Activated naive CD4-positive, alpha-beta T cell treated with Interleukin-2 at 50 U/mL for 16 hours (primary cell): Measurements from ENCODE around the gene FANCC.
"Not testable (repeated sequence)": the region's sequence is repeated elsewhere in the genome, so short reads cannot be mapped to it uniquely, and the experiment has no call there.

Experiments
- DNase-seq: peaks from one replicate; pipeline ENCODE4 v3.0.0-alpha.2; 2020

The FANCC gene

DNA sequence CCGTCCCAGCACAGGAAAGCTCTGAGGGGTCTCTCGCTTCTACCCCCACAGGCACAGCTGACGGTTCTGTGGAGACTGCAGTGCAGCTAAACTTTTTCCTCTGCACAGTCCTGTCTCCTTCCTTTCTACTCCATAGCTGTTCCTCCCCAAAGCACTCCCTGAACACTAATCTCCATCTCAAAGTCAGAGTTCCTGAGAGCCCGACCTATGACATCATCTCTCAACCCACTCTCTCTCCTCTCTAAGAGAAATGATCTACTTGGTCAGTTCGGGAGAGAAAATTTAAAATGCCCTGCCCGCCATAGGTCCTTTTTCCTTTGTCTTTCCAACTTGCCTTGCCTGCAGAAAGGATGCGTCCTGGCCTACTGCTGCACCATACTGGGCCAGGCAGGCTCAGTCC lies 90.6 kb downstream of the FANCC start:
- no peak for DNase-seq

DNA sequence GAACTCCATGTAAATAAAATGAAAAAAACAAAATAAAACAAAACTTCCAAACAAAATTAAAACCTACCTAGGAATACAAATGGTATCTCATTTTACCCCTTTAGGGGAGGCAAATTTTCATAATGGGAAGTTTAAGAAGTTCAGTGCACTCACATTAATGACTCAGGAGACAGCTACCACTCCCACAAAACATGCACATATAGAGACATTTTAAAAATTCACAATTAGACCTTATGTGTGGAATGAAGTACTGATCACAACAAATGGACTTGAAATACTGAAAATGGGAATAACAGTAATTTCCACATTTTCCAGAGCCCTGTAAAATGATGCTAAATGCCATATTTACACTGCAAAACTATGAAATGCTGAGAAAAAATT lies 91.8 kb downstream of the FANCC start:
- DNase-seq: no peak

DNA sequence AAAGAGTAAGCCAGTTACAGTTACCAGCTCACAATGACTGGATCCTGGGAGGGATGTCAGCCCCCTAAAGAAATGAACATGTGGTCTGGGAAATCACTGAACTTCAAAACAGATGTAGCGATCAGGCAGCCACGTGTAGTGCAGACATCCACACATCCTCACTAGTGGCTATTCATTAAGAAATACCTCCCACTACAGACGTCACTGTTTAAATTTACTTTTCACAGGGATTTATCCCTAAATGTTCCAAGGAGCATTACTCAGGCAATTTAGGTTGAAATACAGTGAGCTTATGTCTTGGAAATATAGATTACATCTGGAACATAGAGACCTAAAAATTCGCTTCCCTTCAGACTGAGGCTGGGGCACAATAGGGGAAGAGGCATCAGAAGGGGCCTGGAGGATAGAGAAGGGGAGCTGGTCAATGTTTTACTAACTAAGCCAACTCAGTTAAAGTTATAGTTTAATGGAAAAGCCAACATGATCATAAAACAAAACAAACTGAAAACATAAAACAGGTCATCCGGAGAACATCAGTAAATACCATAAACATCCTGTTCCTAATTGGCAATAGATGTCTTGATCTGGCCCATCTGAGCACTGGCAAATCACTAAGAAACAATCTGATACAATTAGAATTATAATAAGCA lies 92.3 kb downstream of the FANCC start:
- DNase-seq: no peak

DNA sequence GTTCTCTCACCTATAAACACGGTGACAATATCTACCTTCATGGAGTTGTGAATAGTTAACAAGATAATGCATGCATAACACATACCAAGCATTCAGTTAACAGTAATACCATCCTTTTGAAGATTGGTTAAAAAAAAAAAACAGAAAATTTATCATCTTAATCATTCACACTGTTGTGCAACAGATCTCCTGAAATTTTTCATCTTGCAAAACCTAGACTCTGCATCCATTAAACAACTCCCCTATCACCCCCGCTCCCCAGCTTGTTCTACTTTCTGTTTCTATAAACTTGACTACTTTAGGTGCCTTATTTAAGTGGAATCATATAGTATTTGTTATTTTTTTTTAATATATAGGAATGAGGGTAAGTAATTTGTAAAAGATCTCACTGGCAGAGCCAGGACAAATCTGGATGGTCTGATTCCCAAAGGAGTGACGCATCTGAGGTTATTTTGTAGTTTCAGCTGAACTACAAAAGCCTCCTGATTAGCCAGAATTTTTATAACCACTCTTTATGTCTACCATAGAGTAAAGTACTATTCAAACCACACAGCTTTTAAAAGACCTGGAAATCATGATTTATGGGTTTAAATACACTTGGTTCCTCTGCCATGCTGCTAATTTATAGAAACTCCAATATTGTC lies 93.0 kb downstream of the FANCC start:
- no peak for DNase-seq

DNA sequence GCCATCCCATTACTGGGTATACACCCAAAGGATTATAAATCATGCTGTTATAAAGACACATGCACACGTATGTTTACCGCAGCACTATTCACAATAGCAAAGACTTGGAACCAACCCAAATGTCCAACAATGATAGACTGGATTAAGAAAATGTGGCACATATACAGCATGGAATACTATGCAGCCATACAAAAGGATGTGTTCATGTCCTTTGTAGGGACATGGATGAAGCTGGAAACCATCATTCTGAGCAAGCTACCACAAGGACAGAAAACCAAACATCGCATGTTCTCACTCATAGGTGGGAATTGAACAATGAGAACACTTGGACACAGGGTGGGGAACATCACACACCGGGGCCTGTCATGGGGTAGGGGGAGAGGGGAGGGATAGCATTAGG lies 97.2 kb downstream of the FANCC start:
- DNase-seq: not testable (repeated sequence)

DNA sequence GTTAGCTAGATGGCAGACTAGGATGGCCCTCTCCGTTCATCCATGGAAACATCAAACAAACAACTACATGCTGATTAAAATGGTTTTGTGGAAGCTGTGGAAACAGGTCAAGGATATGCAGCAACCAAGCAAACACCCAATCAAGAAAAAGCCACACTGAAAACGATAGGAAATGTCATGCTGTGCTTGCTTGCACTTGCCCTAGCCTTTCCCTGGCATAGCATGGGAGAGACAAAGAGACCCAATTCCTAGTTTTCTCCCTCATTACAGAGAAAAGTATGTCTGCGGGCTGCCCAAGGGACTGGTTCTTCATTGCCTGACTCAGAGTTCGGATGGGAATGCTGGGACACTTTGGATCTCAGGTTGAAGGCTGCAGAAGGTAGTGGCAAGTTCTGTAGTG lies 98.7 kb downstream of the FANCC start:
- DNase-seq: no peak

DNA sequence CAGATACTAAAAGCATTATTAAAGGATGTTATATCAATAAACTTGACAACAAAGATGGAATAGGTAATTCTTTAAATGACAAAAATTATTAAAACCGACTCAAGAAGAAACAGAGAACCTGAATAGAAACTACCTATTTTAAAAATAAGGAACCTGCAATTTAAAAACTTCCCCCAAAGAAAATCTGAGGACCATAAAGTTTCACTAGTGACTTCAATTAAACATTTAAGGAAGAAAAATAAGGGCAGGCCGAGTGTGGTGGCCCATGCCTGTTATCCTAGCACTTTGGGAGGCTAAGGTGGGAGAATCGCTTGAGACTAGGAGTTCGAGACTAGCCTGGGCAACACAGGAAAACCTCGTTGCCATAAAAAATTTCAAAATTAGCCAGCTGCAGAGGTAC lies 99.6 kb downstream of the FANCC start:
- DNase-seq: no peak

DNA sequence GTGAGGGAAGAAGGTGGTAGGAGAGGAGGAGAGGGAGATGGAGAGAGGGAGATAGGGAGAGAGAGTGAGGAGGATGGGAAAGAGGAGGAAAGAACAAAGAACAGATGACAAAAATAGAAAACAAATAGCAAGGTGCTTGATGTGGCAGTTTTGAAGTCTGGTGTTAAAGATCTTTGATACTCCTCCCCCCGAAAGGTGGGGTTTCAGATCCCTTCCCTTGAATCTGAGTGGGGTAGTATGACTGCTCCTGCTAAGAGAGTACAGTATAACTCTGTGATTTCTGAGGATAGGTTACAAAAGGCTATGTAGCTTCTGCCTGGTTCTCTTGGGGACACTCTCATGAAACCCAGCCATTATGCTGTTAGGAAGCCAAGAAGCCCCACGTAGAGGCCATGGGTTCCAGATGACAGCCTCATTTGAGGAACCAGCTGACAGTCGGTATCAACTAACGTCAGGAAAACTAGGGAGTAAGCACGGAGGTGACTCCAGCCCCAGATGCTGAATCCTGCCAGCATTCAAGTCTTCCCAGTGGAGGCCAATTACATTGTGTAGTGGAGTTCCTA lies 102.1 kb downstream of the FANCC start:
- no peak for DNase-seq

DNA sequence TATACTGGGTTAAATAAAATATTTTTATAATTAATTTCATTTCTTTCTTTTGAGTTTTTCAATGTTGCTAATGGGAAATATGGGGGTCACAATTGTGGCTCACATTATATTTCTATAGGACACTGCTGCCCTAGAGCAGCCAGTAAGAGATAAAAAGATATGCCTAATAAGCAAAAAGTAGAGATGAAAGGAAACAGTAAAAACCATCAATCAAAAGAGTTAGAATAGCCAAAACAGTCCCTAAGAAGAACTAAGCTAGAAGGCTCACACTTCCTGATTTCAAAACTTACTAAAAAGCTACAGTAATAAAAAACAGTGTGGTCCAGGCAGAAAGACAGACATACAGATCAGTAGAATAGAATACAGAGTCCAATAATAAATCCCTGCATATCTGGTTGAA lies 104.4 kb downstream of the FANCC start:
- DNase-seq: no peak

DNA sequence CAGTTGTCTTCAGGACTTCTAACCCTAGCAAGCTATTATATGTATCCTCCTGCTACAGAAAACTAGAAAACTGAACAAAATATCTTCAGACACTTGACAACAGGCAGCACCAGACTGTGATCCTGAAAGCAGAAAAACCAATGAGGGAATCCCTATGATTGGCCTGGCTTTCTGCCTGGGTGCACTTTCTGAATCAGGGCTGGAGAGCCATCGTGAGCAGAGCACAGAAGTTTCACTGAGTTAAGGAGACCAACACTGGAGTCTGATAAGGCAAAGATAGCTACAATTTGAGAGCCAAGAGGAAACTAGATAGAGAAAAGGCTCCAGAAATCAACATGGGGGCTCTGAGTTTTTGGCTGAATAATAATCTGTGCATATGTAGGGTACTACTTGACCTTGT lies 106.5 kb downstream of the FANCC start:
- no peak for DNase-seq

DNA sequence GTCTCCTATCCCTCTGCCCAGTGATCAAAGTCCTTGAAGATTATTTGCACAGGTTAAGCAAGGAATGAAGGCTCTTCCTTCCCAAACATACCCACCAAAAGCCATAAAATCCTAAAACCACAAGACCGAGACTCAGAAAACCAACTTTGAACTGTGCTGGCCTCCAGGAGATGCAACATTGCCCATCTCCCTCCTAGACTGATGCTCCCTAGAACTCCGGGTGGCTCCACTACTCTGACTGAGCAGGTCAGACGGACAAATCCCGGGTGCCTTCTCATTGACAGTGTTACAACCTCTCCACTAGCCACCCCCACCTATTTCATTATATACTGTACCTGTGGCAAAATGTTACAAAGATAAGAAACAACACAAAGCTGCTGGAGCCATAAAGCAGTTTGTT lies 110.1 kb downstream of the FANCC start:
- DNase-seq: no peak

DNA sequence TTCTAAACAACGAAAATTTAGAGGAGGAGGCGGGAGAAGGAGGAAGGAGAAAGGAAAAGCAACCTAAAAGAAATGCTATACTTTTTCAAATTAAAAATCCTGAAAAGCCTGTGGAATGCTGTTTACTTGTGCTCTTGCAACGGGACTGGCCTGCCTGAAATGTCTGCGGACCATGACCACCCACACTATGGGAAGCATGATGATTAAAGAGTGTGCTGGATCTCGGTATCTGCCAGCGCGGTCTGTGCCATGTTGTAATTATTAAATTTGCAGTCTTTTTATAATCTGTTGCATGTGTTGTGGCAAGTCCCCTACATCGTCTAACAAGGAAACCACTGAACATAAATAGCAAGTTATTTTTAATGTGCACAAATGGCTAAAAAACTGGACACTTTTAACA lies 111.4 kb downstream of the FANCC start:
- no peak for DNase-seq

DNA sequence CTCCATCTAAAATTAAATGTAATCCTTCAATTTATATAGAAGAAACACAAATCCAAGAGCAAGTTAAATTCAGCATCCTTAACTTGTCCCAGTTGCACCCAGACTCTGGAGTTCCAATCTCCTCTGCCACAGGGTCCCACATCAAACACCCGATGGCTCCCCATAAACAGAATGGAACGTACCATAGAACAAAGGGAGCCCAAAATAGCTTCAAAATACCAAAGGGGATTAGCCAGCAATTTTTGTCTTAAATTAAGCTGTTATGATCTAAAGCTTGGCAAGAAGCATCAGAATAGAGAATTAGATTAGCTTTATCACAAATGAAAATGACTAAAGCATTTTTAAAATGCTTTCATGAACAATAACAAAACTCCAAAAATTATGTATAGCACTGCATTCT lies 112.8 kb downstream of the FANCC start:
- DNase-seq: no peak

DNA sequence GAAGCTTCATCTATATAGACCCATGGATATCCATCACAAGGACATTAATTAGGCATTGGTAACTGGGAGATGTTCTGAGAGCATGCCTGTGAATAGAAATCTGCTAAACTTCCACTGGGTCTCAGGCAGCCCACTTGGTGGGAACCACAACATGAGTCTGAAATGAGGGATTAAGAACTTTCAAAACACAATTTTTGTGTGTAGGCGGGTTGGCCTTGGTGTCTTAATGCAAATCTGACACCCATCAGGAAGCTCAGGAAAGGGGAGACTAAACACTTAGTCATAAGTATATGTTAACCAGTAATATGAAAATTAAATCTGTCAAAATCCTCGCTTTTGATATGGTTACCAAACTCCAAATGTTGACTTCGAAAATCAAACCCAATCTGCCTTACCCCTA lies 113.2 kb downstream of the FANCC start:
- DNase-seq: no peak

DNA sequence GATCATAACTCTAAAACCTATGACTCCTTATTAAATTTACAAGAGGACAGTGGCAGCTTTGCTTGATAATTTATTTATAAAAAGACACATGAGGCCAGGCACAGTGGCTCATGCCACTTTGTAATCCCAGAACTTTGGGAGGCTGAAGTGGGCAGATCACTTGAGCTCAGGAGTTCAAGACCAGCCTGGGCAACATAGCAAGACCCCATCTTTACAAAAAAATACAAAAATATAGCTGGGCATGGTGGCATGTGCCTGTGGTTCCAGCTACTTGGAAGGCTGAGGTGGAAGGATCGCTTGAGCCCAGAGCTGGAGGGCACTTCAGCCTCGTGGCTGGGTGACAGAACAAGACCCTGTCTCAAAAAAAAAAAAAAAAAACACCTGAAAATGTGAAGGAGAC lies 114.5 kb downstream of the FANCC start:
- not testable (repeated sequence) for DNase-seq

DNA sequence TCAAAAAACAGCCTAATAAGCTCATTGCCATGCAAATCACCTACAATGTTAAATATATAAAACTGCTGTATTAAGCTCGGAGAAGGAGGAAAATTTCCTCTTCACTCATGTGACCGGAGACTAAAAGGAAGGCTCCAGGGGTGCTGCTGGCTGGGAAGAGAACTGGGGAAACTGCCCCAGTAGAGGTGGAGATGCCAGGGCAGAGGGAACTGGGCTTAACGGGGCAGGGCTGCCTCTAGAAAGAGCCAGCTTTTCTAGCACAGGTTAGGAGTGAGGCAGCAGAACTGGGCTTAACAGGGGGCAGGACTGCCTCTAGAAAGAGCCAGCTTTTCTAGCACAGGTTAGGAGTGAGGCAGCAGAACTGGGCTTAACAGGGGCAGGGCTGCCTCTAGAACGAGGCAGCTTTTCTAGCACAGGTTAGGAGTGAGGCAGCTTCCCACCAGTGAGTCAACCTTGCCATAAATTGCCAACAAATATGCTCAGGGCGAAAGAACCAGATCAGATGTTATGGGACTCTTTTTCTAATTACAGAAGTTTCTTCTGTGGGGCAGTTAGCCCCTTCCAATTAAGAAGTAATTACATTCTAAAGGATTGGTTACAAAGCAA lies 115.3 kb downstream of the FANCC start:
- no peak for DNase-seq

DNA sequence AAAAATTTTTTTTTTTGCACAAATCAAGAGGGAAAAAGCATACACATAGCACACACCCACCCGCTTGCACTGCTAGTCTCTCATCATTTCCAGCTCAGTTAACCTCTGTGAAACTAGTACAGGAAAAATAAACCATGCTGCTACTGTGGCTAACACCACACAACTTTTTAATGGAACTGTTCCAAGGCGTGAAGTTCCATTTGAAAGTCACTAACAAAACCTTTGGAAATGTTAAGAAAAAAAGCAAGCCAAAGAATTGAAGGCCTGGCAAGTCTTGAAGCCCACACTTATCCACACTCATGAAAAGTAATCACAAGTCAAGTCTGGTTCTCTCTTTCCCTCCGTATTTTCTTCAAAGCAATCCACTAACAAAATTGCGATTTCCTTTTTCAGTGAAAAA lies 116.3 kb downstream of the FANCC start:
- DNase-seq: no peak

DNA sequence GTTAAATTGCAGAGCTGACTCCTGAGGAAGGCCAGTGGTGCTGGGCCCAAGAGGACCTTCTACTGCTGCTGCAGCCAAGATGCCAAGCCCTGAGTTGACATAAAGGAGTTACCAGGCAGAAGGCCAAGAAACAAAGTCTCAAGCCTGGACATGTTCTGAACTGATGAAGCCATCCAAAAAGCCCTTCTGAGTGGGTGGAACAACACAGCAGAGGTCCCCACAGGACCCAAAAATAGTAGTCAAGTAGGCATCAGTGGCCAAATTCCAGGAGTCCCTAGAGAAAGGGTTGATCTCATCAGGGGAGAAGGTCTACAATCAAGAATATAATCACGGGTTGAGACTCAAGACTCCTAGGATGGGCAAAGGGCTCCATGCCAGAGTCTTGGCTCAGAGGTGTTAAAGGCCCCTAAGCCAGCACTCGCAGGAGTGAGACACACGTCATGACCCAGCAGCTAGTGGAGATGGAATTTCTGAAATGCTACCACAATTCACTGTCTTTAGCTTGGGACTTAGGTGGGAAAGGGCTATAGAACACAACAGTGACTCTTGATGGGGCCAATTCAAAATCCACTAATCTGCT lies 119.7 kb downstream of the FANCC start:
- no peak for DNase-seq

DNA sequence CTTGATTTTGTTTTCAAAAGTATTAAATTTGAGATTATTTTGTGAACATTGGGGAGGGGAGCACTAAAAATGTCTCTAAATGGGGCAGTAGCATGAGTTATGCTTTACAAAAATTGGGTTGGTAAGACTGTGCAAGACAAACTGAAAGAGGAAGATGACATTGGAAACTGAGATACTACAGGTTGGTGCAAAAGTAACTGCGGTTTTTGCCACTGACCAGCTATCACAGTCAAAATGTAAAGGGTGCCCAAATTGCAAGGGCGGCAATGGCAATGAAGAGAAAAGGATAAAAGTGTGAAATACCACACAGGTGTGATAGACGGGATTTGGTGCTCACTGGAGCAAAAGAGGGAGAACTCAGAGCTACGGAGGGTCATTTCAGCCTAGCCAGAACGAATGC lies 124.0 kb downstream of the FANCC start:
- no peak for DNase-seq

DNA sequence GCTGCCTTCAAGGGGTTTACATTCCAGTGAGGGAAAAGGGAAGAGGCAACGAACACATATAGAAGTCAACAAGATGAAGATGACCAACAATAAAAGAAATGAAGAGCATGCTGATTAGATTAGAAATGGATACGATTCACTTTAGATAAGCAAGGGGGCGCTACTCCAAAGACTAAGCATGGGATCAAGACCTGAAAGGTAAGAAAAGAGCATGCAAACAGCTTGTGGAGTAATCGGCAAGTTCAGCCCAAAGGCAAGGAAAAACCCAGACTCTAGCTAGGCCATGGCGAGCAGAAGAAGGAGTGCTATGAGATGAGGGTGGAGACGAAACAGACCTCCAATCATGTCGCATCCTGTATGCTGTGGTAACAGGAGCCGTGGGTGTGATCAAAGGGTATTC lies 124.4 kb downstream of the FANCC start:
- no peak for DNase-seq

DNA sequence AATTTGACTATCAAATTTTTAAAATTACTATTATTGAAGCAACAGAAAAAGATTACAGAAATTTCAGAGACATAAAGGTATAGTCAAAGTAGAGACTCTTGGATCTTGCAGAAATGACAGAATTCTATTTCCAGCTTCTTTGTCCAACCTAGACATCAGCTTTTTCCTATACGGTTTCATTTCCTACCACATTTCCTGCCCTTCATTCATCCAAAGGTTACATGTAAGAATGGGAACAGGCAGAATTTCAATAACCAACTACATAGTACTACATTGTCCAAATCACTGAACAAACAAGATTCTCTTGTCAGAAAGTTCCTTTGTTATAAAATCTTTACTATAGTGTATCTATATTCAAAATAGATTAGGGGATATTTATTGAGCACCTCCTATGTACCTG lies 124.9 kb downstream of the FANCC start:
- no peak for DNase-seq

DNA sequence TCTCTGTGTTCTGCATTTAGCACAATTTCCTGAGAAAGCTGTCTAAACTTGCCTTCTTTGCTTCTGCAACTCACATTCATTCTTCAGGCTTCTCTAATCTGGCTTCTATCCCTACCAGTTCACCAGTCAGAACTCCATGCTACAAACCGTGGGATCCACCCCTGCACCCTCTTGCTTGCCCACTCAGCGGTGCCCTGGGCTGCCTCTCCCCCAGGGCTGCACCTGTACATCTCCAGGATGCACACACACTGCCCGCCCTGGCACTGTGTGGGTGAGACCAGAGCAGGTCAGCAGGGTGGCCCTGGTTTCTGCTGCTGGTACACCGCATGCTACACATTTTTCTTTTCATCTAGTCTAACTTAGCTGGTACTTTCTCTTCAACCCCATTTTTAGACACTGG lies 127.1 kb downstream of the FANCC start:
- no peak for DNase-seq

DNA sequence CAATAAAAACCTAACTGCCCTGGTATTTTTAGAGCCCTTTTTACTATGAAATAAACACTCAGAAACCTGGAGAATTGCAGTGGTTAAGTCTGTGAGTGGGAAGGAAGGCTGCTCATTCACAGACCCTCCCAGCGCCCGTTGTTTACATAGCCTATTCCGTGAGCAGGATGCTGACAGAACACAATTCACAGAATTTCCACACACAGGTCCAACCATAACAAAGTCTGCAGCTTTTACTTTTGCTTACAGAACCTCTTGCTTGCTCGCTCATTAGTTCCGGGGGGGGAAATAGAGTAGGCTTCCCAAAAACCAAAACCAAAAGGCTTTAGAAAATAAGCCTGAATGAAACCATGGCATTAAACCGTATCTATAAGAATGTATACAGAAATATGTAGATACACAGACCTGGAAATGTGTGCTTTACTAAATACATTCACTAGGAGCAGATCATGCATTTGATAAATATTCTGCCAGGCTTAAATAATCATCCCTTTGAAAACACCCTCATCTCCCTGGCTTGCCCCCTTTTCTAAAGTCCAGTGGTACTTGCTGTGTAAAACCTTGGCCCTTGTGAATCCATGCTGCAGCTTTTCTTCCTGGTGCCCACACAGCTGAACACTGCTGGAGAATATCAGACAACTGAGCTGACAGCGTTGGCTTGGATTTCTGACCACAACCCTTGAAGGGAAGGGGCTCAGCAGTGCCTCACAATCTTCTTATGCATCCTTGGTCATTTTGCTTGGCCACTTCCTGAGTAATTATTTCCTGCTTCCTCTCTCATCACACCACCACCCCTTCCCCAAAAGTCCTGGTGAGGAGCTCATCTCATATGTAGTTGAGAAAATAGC lies 128.0 kb downstream of the FANCC start:
- DNase-seq: no peak
